Stimulated activated CD4-positive, alpha-beta T cell treated with anti-CD3 and anti-CD28 coated beads, TNF-alpha, amount 100 ng/mL, for 4 hours (primary cell): Measurements from ENCODE around the gene CMC1.
"Not testable (repeated sequence)": the region's sequence is repeated elsewhere in the genome, so short reads cannot be mapped to it uniquely, and the experiment has no call there.

ENCODE experiments used
- DNase-seq, 3 experiments: peaks; one replicate each; pipeline ENCODE4 v3.0.0-alpha.2; 2020; ENCODE audit warnings: low read depth in 3 of 3

The CMC1 gene

GRCh38 chr3:28243424-28244106 is 2.1 kb downstream of the CMC1 start:
- no peak for DNase-seq

- no peak for DNase-seq
Measured at GRCh38 chr3:28244491-28244890, 3.1 kb downstream of the CMC1 start.

- DNase-seq: no peak
Measured at GRCh38 chr3:28247286-28247685, 5.9 kb downstream of the CMC1 start.

- no peak for DNase-seq
Measured at GRCh38 chr3:28250999-28251398, 9.6 kb downstream of the CMC1 start.

GRCh38 chr3:28252001-28252431 is 10.6 kb downstream of the CMC1 start:
- no peak for DNase-seq

- no peak for DNase-seq
Measured at GRCh38 chr3:28253040-28253715, 11.8 kb downstream of the CMC1 start.

- DNase-seq: no peak
Measured at GRCh38 chr3:28262001-28262400, 20.6 kb downstream of the CMC1 start.

GRCh38 chr3:28265641-28266040 is 24.2 kb downstream of the CMC1 start:
- no peak for DNase-seq

GRCh38 chr3:28267984-28268849 is 26.8 kb downstream of the CMC1 start:
- DNase-seq: no peak

- DNase-seq: no peak
Measured at GRCh38 chr3:28268989-28269388, 27.6 kb downstream of the CMC1 start.

- not testable (repeated sequence) for DNase-seq
Measured at GRCh38 chr3:28269884-28270283, 28.5 kb downstream of the CMC1 start.

GRCh38 chr3:28273837-28274236 is 32.4 kb downstream of the CMC1 start:
- no peak for DNase-seq

GRCh38 chr3:28278918-28279317 is 37.5 kb downstream of the CMC1 start:
- no peak for DNase-seq

GRCh38 chr3:28279770-28280169 is 38.4 kb downstream of the CMC1 start:
- DNase-seq: no peak

- DNase-seq: no peak
Measured at GRCh38 chr3:28280781-28281180, 39.4 kb downstream of the CMC1 start.

- DNase-seq: no peak
Measured at GRCh38 chr3:28286595-28286994, 45.2 kb downstream of the CMC1 start.

- DNase-seq: no peak
Measured at GRCh38 chr3:28287046-28287445, 45.6 kb downstream of the CMC1 start.

GRCh38 chr3:28290863-28291300 is 49.5 kb downstream of the CMC1 start:
- no peak for DNase-seq

GRCh38 chr3:28291577-28291976 is 50.2 kb downstream of the CMC1 start:
- no peak for DNase-seq

GRCh38 chr3:28292622-28293021 is 51.2 kb downstream of the CMC1 start:
- DNase-seq: no peak

GRCh38 chr3:28294667-28295413 is 53.4 kb downstream of the CMC1 start:
- no peak for DNase-seq
